OCI-LY7 (cell line): ENCODE results near the gene SPSB1. TPM values are rescaled to one million over a fixed set of nuclear protein-coding genes. Genes with fewer than 3 reads are reported as not detected.
A peak's percentile ranks its signal among the peaks of the same experiment; 100 is the strongest.

ENCODE experiments used
- BruUV-seq: library from RNA; stranded (reverse); fragments of 400-500 nt; replicated peaks from 2 replicates; lab custom pipeline; 2021; lab: Mats Ljungman, UMichigan
- CTCF ChIA-PET: fragments of 300-600 bp; sonication (Branson Sonifier 250); formaldehyde crosslinking; loops from one replicate; lab custom pipeline; 2022; ENCODE audit warnings: antibody characterized with exemption; ENCODE audit not compliant: unreplicated experiment; lab: Charles Lee
- POLR2A ChIA-PET: fragments of 300-600 bp; sonication (Branson Sonifier 250); formaldehyde crosslinking; loops from one replicate; lab custom pipeline; 2022; ENCODE audit warnings: antibody characterized with exemption; lab: Charles Lee
- DNase-seq: peaks from one replicate; pipeline ENCODE4 v3.0.0-alpha.2; 2015; ENCODE audit warnings: low spot score
- H2AFZ ChIP-seq: fragments of 200-600 bp; sonication (generic), shearing (Covaris generic); 2 replicates; pipeline ENCODE4 v1.6.1; 2014; ENCODE audit warnings: mild to moderate bottlenecking, antibody characterized with exemption, low read length, moderate library complexity
- H3K27ac ChIP-seq: fragments of 200-600 bp; sonication (generic); 2 replicates; pipeline ENCODE4 v1.5.1; 2014; ENCODE audit warnings: mixed run types, low read depth, mild to moderate bottlenecking, moderate library complexity, low read length, inconsistent platforms; ENCODE audit not compliant: poor library complexity, severe bottlenecking
- H3K36me3 ChIP-seq: fragments of 200-600 bp; sonication (generic); 2 replicates; pipeline ENCODE4 v1.6.1; 2014; ENCODE audit warnings: mild to moderate bottlenecking, antibody characterized with exemption, low read length, moderate library complexity, mixed read lengths; ENCODE audit not compliant: insufficient read depth
- H3K4me1 ChIP-seq: fragments of 200-600 bp; sonication (generic); 2 replicates; pipeline ENCODE4 v1.5.1; 2014; ENCODE audit warnings: mild to moderate bottlenecking, low read length; ENCODE audit not compliant: insufficient read depth, poor library complexity, severe bottlenecking
- H3K4me2 ChIP-seq: fragments of 200-600 bp; sonication (generic); 2 replicates; pipeline ENCODE4 v1.6.1; 2014; ENCODE audit warnings: mild to moderate bottlenecking, low read length
- H3K4me3 ChIP-seq: fragments of 200-600 bp; sonication (generic); 2 replicates; pipeline ENCODE4 v1.5.1; 2014; ENCODE audit warnings: mild to moderate bottlenecking, low read depth, low read length; ENCODE audit not compliant: poor library complexity, severe bottlenecking
- H3K79me2 ChIP-seq: fragments of 200-600 bp; sonication (generic); 2 replicates; pipeline ENCODE4 v1.6.1; 2016; ENCODE audit warnings: low read depth, mild to moderate bottlenecking, low read length, moderate library complexity, mixed read lengths; ENCODE audit not compliant: insufficient read depth
- H3K9me2 ChIP-seq: fragments of 200-600 bp; sonication (generic); 2 replicates; pipeline ENCODE4 v1.6.1; 2016; ENCODE audit warnings: mild to moderate bottlenecking, low read length, mixed read lengths; ENCODE audit not compliant: insufficient read depth
- H3K9me3 ChIP-seq: fragments of 200-600 bp; sonication (generic); 2 replicates; pipeline ENCODE4 v1.6.1; 2014; ENCODE audit warnings: mild to moderate bottlenecking, mixed run types, low read length, mixed read lengths
- H4K20me1 ChIP-seq: fragments of 200-600 bp; sonication (generic); 2 replicates; pipeline ENCODE4 v1.6.1; 2014; ENCODE audit warnings: mild to moderate bottlenecking, antibody characterized with exemption, low read length, moderate library complexity, mixed read lengths; ENCODE audit not compliant: insufficient read depth
- CTCF ChIP-seq: fragments of 200-600 bp; sonication (generic); conservative IDR thresholded peaks from 2 replicates; pipeline ENCODE4 v1.5.1; 2014; ENCODE audit warnings: mild to moderate bottlenecking, antibody characterized with exemption, low read length, moderate library complexity, mixed read lengths
- EZH2phosphoT487 ChIP-seq: fragments of 200-600 bp; sonication (generic); IDR thresholded peaks from 2 replicates; pipeline ENCODE4 v1.6.1; 2018; ENCODE audit warnings: low read depth, borderline replicate concordance, mild to moderate bottlenecking, mixed run types, antibody characterized with exemption, low read length, moderate library complexity, mixed read lengths
- intact Hi-C: fragments of 100-400 bp; cut with micrococcal nuclease; formaldehyde crosslinking; loops from one replicate; pipeline ENCODE4 v1.10.0; 2022; ENCODE audit not compliant: unreplicated experiment
- total RNA-seq, 2 experiments: library from RNA; depleted of rRNA in 1 of 2; stranded (reverse); fragments of >200 nt in 1 of 2; shearing (Covaris generic) in 1 of 2; gene quantifications; 2 replicates each; pipeline ENCODE4 v1.2.3, GENCODE V29; 2014 to 2022

Gene SPSB1
- total RNA-seq, 2 experiments from 2014 or later, result 1.2 to 14.0 TPM

GRCh38 chr1:9395018-9395417, 102.3 kb downstream of the SPSB1 start:
- intact Hi-C loops, result no loop called here
- H2AFZ ChIP-seq, result no peak overlapping the region
- H3K4me2 ChIP-seq, result no peak overlapping the region
- H3K4me1 ChIP-seq, result peaks cover 15% of the 10 kb centered on the region
- H4K20me1 ChIP-seq, result no peaks in the 10 kb centered on the region
- no peaks in the 10 kb centered on the region for H3K36me3 ChIP-seq
- no peaks in the 10 kb centered on the region for H3K9me2 ChIP-seq
- H3K4me3 ChIP-seq, result no peak overlapping the region
- DNase-seq, result no peak
- TF ChIP-seq EZH2phosphoT487 (no peak), CTCF (no peak)
- no TSS peak for BruUV-seq
- H3K9me3 ChIP-seq, result no peaks in the 10 kb centered on the region
- POLR2A ChIA-PET, result interaction anchor here (1.6 kb wide), 1 partner anchor 11 kb away, joined by 3 read pairs; no protein-coding TSS in a partner anchor
- CTCF ChIA-PET, result no interaction called here
- H3K27ac ChIP-seq, result no peak overlapping the region
- no peaks in the 10 kb centered on the region for H3K79me2 ChIP-seq

- Histone ChIP-seq H3K4me2 (no peak overlapping the region), H3K36me3 (no peaks in the 10 kb centered on the region), H3K79me2 (no peaks in the 10 kb centered on the region), H4K20me1 (no peaks in the 10 kb centered on the region), H3K4me3 (no peak overlapping the region), H3K4me1 (peaks cover 26% of the 10 kb centered on the region), H3K9me3 (no peaks in the 10 kb centered on the region), H3K27ac (no peak overlapping the region), H3K9me2 (no peaks in the 10 kb centered on the region), H2AFZ (no peak overlapping the region)
- CTCF ChIA-PET, result no interaction called here
- no TSS peak for BruUV-seq
- POLR2A ChIA-PET, result interaction anchor here (0.6 kb wide), 1 partner anchor 28 kb away, joined by 3 read pairs; no protein-coding TSS in a partner anchor
- intact Hi-C loops, result no loop called here
- TF ChIP-seq EZH2phosphoT487, result no peak
- no peak for TF ChIP-seq CTCF
- no peak for DNase-seq
These were observed 104.4 kb downstream of the SPSB1 start for GRCh38 chr1:9397047-9397446.

GRCh38 chr1:9397997-9398526, 105.4 kb downstream of the SPSB1 start:
- no TSS peak for BruUV-seq
- intact Hi-C loops, result no loop called here
- Histone ChIP-seq H3K4me1 (peaks cover 31% of the 10 kb centered on the region), H3K4me3 (no peak overlapping the region), H4K20me1 (no peaks in the 10 kb centered on the region), H3K79me2 (no peaks in the 10 kb centered on the region), H3K9me3 (no peaks in the 10 kb centered on the region), H3K4me2 (no peak overlapping the region; the same call in 1 of the 2 replicates), H2AFZ (0 out of 2 replicates have a peak overlapping the region, but pooled peaks have one; percentile 0), H3K27ac (no peak overlapping the region), H3K9me2 (no peaks in the 10 kb centered on the region), H3K36me3 (no peaks in the 10 kb centered on the region)
- TF ChIP-seq EZH2phosphoT487 (no peak), CTCF (no peak)
- ChIA-PET CTCF (no interaction called here), POLR2A (no interaction called here)
- no peak for DNase-seq
